22Rv1 (cell line): Measurements from ENCODE around the gene FTCD.

Experiments
- H3K27ac ChIP-seq: fragments of 450-650 bp; 2 replicates; pipeline ENCODE4 v1.5.1; 2017
- ZFX ChIP-seq: fragments of 450-650 bp; IDR thresholded peaks from 2 replicates; pipeline ENCODE4 v1.6.1; 2017; ENCODE audit warnings: antibody characterized with exemption, borderline replicate concordance
- TF ChIP-seq, protein P1 (sequence below): fragments of 450-650 bp; IDR thresholded peaks from 2 replicates; pipeline ENCODE4 v1.5.1; 2017; ENCODE audit warnings: mild to moderate bottlenecking

Gene FTCD

DNA sequence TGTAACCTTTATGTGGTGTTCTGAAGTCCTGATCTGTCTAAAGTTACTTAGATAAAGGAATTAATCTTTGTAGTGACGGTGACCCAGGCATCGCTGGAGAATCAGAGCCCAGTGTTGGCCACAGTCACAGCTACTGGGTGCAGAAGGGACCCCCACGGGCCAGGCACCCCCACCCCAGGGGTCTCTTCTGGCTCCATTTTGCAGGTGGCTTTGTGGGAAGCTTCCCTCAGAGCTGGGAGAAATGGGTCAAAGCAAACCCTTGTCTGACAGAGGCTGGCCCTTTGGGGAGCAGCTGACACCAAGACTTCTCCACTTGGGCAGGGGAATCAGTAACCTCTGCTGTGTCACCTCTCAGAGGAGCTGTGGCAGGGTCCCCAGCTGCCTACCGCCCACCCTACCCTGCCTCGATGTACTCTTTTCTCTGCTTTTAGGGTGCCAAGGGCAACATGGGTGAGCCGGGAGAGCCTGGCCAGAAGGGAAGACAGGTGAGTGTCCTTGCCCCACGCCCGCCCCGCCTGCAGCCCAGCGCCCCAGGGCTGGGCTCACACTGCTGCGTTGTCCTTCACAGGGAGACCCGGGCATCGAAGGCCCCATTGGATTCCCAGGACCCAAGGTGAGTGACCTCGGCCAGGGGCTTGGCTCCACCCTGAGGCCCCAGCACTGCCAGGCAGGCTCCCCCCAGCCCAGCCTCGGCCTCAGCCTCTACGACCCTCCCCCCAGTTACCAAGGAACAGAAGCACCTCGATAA is 39.8 kb downstream of the FTCD start:
- TF ChIP-seq ZFX = no peak
- TF ChIP-seq, protein P1, sequence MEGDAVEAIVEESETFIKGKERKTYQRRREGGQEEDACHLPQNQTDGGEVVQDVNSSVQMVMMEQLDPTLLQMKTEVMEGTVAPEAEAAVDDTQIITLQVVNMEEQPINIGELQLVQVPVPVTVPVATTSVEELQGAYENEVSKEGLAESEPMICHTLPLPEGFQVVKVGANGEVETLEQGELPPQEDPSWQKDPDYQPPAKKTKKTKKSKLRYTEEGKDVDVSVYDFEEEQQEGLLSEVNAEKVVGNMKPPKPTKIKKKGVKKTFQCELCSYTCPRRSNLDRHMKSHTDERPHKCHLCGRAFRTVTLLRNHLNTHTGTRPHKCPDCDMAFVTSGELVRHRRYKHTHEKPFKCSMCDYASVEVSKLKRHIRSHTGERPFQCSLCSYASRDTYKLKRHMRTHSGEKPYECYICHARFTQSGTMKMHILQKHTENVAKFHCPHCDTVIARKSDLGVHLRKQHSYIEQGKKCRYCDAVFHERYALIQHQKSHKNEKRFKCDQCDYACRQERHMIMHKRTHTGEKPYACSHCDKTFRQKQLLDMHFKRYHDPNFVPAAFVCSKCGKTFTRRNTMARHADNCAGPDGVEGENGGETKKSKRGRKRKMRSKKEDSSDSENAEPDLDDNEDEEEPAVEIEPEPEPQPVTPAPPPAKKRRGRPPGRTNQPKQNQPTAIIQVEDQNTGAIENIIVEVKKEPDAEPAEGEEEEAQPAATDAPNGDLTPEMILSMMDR = no peak

DNA sequence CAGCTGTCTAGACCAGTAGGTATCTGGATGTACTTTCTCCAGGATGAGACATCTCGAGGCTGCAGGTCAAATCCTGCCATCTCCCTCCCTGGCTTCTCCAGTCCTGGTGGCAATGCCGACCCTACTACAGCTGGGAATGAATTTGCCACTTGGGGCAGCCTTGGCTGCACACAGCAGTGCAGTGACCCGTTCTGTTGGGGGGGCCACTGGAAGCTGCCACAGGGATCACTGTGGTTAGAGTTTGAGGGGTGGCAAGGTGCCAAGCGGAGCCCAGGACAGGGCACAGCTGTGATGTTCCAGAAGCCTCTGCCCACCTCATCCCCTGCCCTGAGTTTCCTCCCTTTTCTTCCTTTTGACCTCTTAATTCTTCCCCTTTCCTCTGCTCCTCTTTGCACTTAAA is 40.4 kb downstream of the FTCD start:
- no peak overlapping the region for H3K27ac ChIP-seq
- TF ChIP-seq, protein P1 = no peak
- no peak for TF ChIP-seq ZFX

More for the DNA sequence above, 39.8 kb downstream of the FTCD start:
- H3K27ac ChIP-seq = no peak overlapping the region

DNA sequence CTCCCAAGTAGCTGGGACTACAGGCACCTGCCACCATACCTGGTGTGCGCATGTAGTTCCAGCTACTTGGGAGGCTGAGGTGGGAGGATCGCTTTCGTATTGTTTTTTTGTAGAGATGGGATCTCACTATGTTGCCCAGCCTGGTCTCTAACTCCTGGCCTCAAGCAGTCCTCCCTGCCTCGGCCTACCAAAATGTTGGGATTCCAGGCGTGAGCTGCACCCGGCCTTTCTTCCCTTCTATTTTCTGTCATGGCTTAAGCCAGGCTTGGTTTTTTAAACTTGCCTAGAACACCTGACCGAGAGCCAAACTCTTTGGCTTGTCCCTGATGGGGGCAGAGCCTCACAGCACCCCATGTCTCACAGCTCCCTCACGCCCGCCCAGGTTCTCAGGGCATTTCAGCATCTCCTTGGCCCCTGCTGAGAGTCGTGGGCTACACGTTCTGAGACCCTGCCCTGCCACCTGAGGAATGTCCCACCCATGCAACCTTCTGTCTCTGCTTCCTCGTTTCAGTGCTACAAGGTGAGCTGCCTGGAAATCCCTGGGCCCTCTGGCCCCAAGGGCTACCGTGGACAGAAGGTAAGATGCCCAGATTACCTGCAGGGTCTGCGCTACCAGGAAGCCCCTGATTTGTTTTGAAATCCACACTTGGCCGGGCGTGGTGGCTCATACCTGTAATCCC is 41.7 kb downstream of the FTCD start:
- no peak overlapping the region for H3K27ac ChIP-seq
- TF ChIP-seq, protein P1 = no peak
- no peak for TF ChIP-seq ZFX

DNA sequence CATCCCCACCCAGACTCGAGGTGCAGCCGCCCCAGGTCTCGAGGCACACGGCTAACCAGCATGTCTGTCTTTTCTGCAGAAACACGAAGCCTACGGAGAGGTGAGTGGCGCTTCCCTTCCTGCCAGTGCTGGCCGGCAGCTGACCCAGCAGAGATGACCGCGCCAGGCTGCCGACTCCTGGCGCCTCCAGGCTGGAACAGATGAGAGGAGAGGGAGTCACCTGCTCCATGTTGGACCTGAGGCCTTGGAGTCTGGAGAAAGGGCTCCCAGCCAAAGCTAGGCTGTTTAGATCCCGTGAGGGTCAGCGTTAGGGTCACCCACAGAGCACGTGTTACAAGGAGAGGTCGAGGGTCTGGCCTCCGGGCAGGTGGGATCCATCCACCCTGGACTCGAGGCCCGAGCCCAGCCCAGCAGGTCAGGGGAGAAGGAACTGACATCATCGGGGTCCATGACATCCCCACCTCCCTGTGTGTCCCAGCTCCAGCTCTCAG is 42.6 kb downstream of the FTCD start:
- H3K27ac ChIP-seq = no peak overlapping the region
- TF ChIP-seq ZFX = no peak
- TF ChIP-seq, protein P1 = no peak

DNA sequence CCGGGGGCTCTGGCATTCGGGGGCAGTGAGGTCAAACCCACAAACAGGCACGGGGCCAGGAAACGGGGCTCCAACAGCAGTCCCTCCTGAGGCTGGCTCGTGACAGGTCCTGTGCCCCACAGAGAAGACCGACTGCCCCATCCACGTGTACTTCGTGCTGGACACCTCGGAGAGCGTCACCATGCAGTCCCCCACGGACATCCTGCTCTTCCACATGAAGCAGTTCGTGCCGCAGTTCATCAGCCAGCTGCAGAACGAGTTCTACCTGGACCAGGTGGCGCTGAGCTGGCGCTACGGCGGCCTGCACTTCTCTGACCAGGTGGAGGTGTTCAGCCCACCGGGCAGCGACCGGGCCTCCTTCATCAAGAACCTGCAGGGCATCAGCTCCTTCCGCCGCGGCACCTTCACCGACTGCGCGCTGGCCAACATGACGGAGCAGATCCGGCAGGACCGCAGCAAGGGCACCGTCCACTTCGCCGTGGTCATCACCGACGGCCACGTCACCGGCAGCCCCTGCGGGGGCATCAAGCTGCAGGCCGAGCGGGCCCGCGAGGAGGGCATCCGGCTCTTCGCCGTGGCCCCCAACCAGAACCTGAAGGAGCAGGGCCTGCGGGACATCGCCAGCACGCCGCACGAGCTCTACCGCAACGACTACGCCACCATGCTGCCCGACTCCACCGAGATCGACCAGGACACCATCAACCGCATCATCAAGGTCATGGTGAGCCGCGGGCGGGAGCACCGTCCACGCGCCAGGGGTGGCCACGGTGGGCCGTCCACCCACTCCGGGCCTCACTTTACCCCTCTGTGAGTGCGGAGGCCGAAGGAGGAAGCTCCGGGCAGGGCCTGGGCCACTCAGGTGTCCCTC is 43.3 kb downstream of the FTCD start:
- TF ChIP-seq, protein P1 = no peak
- TF ChIP-seq ZFX = no peak
- H3K27ac ChIP-seq = no peak overlapping the region

DNA sequence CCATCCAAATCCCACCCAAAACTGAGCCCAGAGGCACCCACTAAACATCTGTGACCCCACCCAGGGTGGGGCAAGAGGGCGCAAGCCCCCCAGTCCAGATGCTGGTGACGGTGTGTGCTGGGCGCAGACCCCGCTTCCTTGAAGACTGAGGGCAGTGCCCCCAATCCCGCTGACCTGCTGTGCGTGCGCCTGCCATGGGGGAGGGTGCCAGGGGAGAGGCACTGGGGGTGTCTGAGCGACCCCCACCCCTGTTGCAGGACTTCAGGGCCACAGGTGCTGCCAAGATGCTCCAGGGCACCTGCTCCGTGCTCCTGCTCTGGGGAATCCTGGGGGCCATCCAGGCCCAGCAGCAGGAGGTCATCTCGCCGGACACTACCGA is 44.2 kb downstream of the FTCD start:
- TF ChIP-seq ZFX = no peak
- TF ChIP-seq, protein P1 = no peak
- H3K27ac ChIP-seq = no peak overlapping the region
